ENCODE measurements around the gene TRPV4.

DNA sequence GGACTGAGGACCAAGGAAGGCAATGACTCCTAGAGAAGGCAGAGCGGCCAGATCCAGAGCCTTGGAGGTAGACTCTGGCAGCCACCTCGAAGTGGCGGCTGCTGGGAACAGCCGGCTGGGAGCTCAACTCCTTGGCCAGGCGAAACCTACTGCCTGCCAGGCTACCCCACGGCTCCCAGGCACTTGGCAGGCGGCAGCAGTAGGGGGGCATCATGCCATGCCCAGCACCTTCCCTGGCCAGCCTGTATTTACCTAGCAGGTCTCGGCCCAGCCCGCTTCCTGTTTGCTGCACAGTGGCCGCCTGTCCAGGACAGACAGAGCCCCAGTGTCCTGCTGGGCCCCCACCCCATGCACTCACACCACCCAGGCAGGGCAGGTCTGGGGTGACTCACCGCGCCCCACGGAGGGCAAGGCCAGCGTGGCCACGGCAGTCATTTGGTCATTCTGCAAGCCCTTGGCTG is 10.2 kb downstream of the TRPV4 start:
- TF ChIP-seq CTCF (IDR thresholded peaks at IDR 0.05; ENCODE audit: poor library complexity, severe bottlenecking) = no peak
- TF ChIP-seq EP300 (conservative IDR thresholded peaks at IDR 0.05; ENCODE audit: poor library complexity, severe bottlenecking) = no peak
- no peak for TF ChIP-seq POLR2AphosphoS5 (IDR thresholded peaks at IDR 0.05)
